ENCODE measurements around the gene YARS1. TPM values are rescaled to one million over a fixed set of nuclear protein-coding genes. Genes with fewer than 3 reads are reported as not detected.

Gene YARS1
- total RNA-seq, 1 donor from 2014 or later = 214 TPM

GRCh38 chr1:32744071-32744425, 73.1 kb downstream of the YARS1 start:
- H3K27ac Mint-ChIP-seq = no peak overlapping the region
- peaks cover 42% of the 10 kb centered on the region for H3K27me3 Mint-ChIP-seq
- DNase-seq = no peak
- no peaks in the 10 kb centered on the region for H3K9me3 Mint-ChIP-seq
- H3K4me1 Mint-ChIP-seq = no peaks in the 10 kb centered on the region
- no peak overlapping the region for H3K4me3 Mint-ChIP-seq
- intact Hi-C loops (cut with micrococcal nuclease) = no loop called here
- H3K36me3 Mint-ChIP-seq (ENCODE audit: low read depth) = no peaks in the 10 kb centered on the region

DNA sequence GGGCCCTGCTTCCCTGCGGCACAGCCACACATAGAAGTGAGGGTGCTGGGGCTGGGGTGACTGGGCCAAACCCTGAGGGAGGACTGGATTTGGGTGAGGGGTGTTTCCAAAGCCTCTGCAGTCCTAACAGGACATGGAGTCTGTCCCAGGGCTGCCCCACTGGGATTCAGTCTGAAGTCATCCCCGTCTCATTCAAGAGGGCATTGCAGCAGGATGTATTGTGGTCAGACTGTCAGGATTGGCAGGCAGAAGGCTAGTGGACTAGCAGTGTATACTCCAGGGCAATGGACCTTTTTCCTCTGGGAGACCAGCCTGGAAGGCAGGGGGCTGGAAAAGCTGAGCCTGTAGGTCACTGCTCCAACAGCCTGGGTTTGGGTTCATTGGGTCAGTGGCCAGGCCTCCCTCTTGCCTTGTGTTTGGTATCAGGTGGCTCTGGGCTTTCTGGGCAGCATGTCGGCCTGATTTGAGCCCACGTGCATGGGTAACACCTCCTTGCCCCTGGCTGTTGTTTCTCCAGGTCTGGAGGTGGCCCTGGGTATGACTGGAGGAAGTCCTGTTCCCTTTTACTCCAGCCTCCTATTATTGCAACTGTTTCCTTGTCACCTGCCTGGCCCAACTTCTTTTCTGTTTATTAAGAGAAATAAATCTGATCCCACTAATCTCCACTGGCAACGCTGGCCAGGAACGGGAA, 73.6 kb downstream of the YARS1 start:
- H3K36me3 Mint-ChIP-seq (ENCODE audit: low read depth) = no peaks in the 10 kb centered on the region
- peaks cover 39% of the 10 kb centered on the region for H3K27me3 Mint-ChIP-seq
- DNase-seq = no peak
- H3K4me1 Mint-ChIP-seq = no peaks in the 10 kb centered on the region
- H3K9me3 Mint-ChIP-seq = no peaks in the 10 kb centered on the region
- intact Hi-C loops (cut with micrococcal nuclease) = no loop called here
- H3K27ac Mint-ChIP-seq = no peak overlapping the region
- no peak overlapping the region for H3K4me3 Mint-ChIP-seq

DNA sequence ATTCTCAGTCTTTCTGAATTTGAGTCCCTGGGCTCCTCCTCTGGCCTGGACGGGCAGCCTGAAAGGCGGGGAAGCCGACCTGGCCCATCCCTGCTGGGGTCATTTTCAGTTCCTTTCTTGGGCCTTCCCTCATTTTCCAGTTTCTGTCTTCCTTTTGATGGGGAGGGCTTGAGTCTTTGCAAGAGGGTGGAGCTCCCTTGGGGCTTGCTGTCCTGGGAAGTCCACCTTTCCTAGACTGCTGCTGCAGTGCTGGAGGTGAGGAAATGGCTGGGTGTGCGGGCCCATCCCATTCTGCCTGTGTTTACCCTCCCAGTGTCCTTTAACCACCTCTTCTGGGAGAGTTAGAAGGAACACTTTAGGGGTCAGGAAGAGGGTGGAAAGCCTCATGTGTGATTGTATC, 74.2 kb downstream of the YARS1 start:
- no peaks in the 10 kb centered on the region for H3K36me3 Mint-ChIP-seq (ENCODE audit: low read depth)
- H3K4me1 Mint-ChIP-seq = no peaks in the 10 kb centered on the region
- peak overlapping the region; percentile 74 for H3K4me3 Mint-ChIP-seq
- H3K27ac Mint-ChIP-seq = no peak overlapping the region
- H3K9me3 Mint-ChIP-seq = no peaks in the 10 kb centered on the region
- peaks cover 39% of the 10 kb centered on the region for H3K27me3 Mint-ChIP-seq
- DNase-seq = no peak
- intact Hi-C loops (cut with micrococcal nuclease) = no loop called here

GRCh38 chr1:32742199-32742947, 74.8 kb downstream of the YARS1 start:
- Mint-ChIP-seq H3K36me3 (ENCODE audit: low read depth) (no peaks in the 10 kb centered on the region), H3K27ac (no peak overlapping the region), H3K27me3 (peaks cover 43% of the 10 kb centered on the region), H3K4me1 (no peaks in the 10 kb centered on the region), H3K9me3 (no peaks in the 10 kb centered on the region), H3K4me3 (peak overlapping the region; percentile 74)
- intact Hi-C loops (cut with micrococcal nuclease) = no loop called here
- DNase-seq = no peak

DNA sequence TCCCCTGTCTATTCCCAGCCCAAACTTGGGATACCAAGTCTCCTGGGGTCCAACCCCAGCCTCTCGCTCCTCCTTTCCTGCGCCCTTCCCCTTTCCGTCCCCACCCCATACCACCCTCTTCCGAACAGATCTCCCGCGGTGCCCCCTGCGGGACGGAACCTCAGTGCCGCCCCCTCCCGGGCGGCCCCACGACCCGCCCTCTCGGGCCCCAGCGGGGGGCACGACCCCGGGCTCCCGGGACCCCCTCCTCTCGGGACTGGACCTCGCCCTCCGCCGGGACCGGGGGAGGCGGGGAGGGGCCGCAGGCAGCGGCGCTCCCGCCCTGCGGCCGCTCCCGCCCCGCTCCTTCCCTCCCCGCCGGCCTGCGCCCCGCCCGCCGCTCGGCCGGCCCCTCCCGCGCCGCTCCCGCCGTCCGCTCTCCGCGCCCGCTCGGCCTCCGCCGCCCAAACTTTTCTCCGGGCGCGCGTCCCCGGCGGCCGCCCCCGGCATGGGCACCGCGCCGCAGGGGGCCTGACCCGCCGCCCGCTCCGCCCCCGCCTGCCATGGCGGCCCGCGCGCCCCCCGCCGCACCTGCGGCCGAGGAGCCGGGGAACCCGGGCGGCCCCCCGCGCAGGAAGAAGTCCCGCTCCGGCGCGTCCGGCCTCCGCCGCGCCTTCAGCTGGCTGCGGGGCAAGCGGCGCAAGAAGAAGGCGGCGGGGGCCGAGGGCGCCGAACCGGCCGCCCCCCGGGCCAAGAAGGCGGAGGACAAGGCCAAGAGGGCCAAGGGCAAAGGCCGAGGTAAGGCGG, 75.6 kb downstream of the YARS1 start:
- no peaks in the 10 kb centered on the region for H3K9me3 Mint-ChIP-seq
- peak; percentile 67 for DNase-seq
- no peaks in the 10 kb centered on the region for H3K4me1 Mint-ChIP-seq
- peaks cover 47% of the 10 kb centered on the region for H3K27me3 Mint-ChIP-seq
- peak overlapping the region; percentile 70 for H3K4me3 Mint-ChIP-seq
- intact Hi-C loops (cut with micrococcal nuclease) = no loop called here
- H3K36me3 Mint-ChIP-seq (ENCODE audit: low read depth) = no peaks in the 10 kb centered on the region
- no peak overlapping the region for H3K27ac Mint-ChIP-seq

DNA sequence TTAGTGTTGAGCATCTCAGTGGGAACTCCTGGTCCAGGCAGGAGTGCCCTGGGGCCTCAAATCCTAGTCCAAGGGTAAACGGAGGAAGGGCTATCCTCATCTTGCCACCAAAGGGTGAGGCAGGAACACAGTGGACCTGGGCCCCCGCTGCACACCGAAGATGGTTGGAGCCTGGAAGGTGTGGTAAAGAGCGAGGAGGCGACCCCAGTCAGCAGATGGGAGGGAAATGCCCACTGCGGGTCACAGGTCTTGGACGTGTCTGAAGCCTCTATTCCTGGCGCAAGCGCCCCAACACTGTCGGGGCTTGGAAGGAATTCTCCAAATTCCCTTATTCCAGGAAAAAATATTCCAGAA, 76.1 kb downstream of the YARS1 start:
- no peaks in the 10 kb centered on the region for H3K36me3 Mint-ChIP-seq (ENCODE audit: low read depth)
- H3K4me1 Mint-ChIP-seq = no peaks in the 10 kb centered on the region
- peaks cover 45% of the 10 kb centered on the region for H3K27me3 Mint-ChIP-seq
- H3K4me3 Mint-ChIP-seq = peak overlapping the region; percentile 70
- DNase-seq = no peak
- H3K9me3 Mint-ChIP-seq = no peaks in the 10 kb centered on the region
- intact Hi-C loops (cut with micrococcal nuclease) = no loop called here
- H3K27ac Mint-ChIP-seq = no peak overlapping the region

- Mint-ChIP-seq H3K4me3 (no peak overlapping the region), H3K4me1 (peaks cover 2% of the 10 kb centered on the region), H3K9me3 (no peaks in the 10 kb centered on the region), H3K36me3 (ENCODE audit: low read depth) (no peaks in the 10 kb centered on the region), H3K27me3 (peaks cover 21% of the 10 kb centered on the region), H3K27ac (no peak overlapping the region)
- intact Hi-C loops (cut with micrococcal nuclease) = no loop called here
- no peak for DNase-seq
Measured at GRCh38 chr1:32736812-32737791, 80.1 kb downstream of the YARS1 start.

- no peak for DNase-seq
- Mint-ChIP-seq H3K4me3 (no peak overlapping the region), H3K27me3 (peaks cover 12% of the 10 kb centered on the region), H3K27ac (no peak overlapping the region), H3K9me3 (no peaks in the 10 kb centered on the region), H3K36me3 (ENCODE audit: low read depth) (no peaks in the 10 kb centered on the region), H3K4me1 (peaks cover 9% of the 10 kb centered on the region)
- intact Hi-C loops (cut with micrococcal nuclease) = no loop called here
Measured at GRCh38 chr1:32733582-32734321, 83.4 kb downstream of the YARS1 start.

DNA sequence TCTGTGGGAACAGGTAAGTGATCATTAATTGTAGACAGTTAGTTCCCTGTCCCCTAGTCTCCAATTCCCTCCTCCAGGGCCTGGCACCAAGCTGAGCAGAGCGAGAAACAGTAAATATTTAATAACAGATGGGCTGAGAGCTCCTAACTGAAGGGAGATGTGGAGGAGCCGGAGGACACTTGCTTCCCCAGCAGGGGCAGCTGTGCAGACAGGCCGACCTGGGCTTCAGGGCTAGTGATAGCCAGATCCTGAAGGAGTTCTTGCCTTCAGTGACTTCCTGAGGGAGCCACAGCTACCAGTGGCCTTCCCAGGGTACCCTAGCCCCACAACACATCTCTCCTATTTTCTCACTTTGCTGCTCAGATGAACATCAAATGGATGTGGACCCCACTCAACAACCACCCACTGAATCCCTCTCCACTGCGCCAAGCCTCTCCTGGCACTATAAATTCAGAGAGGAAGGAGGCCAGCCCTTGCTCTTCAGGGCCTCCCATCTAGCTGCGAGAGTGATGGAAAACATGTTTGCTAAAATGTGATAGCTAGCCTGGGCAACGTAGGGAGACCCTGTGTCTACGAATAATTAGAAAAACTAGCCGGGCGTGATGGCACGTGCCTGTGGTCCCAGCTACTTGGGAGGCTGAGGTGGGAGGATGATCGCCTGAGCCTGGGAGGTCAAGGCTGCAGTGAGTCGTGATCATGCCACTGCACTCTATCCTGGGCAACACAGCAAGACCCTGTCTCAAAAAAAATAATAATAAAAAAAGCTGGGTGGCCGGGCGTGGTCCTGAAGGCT, 87.7 kb downstream of the YARS1 start:
- H3K4me3 Mint-ChIP-seq = no peak overlapping the region
- no peaks in the 10 kb centered on the region for H3K9me3 Mint-ChIP-seq
- intact Hi-C loops (cut with micrococcal nuclease) = no loop called here
- H3K36me3 Mint-ChIP-seq (ENCODE audit: low read depth) = no peaks in the 10 kb centered on the region
- H3K27me3 Mint-ChIP-seq = peaks cover 5% of the 10 kb centered on the region
- no peak overlapping the region for H3K27ac Mint-ChIP-seq
- H3K4me1 Mint-ChIP-seq = peaks cover 21% of the 10 kb centered on the region
- no peak for DNase-seq

DNA sequence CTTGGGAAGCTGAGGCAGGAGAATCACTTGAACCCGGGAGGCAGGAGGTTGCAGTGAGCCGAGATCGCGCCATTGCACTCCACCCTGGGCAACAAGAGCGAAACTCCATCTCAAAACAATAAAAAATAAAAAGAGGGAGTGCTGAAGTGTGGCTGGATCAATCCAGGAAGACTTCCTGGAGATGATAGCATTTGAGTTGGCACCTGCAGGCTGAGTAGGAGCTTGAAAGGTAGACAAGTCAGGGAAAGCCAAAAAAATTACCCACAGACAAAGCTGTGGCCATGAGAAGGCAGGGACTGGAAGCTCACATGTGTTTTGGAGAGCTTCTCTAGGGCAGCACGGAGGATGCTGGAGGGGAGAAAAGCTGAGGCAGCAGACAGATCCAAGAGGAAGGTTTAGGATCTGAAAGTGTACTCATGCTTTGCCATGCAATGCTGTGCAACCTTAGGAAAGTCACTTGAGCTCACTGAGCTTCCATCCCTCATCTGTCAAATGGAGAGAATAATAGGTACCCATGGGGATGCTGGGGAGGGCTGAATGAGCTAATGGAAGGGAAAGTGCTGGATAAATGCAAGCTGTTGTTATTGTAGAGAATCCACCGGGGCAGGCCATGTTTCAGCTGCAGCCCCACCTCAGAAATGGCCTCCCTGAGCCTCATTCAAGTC, 88.6 kb downstream of the YARS1 start:
- Mint-ChIP-seq H3K27me3 (peaks cover 5% of the 10 kb centered on the region), H3K4me1 (peaks cover 22% of the 10 kb centered on the region), H3K27ac (no peak overlapping the region), H3K4me3 (no peak overlapping the region), H3K9me3 (no peaks in the 10 kb centered on the region), H3K36me3 (ENCODE audit: low read depth) (no peaks in the 10 kb centered on the region)
- intact Hi-C loops (cut with micrococcal nuclease) = no loop called here
- no peak for DNase-seq

- Mint-ChIP-seq H3K4me3 (no peak overlapping the region), H3K27ac (no peak overlapping the region), H3K9me3 (no peaks in the 10 kb centered on the region), H3K27me3 (peaks cover 6% of the 10 kb centered on the region), H3K36me3 (ENCODE audit: low read depth) (no peaks in the 10 kb centered on the region), H3K4me1 (peaks cover 20% of the 10 kb centered on the region)
- intact Hi-C loops (cut with micrococcal nuclease) = no loop called here
- no peak for DNase-seq
Measured at GRCh38 chr1:32727876-32728275, 89.3 kb downstream of the YARS1 start.

- Mint-ChIP-seq H3K4me3 (no peak overlapping the region), H3K27me3 (peaks cover 14% of the 10 kb centered on the region), H3K27ac (no peak overlapping the region), H3K36me3 (ENCODE audit: low read depth) (no peaks in the 10 kb centered on the region), H3K9me3 (no peaks in the 10 kb centered on the region), H3K4me1 (peaks cover 15% of the 10 kb centered on the region)
- DNase-seq = no peak
- intact Hi-C loops (cut with micrococcal nuclease) = no loop called here
Measured at GRCh38 chr1:32725615-32725982, 91.6 kb downstream of the YARS1 start.
